Measurements from ENCODE around the gene LSP1. TPM values are rescaled to one million over a fixed set of nuclear protein-coding genes. Genes with fewer than 3 reads are reported as not detected.
A peak's percentile ranks its signal among the peaks of the same experiment; 100 is the strongest.

LSP1 gene
- total RNA-seq, 1 donor from 2014 or later, result 47.4 TPM

- DNase-seq (ENCODE audit: low spot score), result no peak
These were observed 35.9 kb downstream of the LSP1 start for GRCh38 chr11:1888811-1889210.

GRCh38 chr11:1889224-1889930 lies 36.5 kb downstream of the LSP1 start:
- peak; percentile 61 for DNase-seq (ENCODE audit: low spot score)

DNA sequence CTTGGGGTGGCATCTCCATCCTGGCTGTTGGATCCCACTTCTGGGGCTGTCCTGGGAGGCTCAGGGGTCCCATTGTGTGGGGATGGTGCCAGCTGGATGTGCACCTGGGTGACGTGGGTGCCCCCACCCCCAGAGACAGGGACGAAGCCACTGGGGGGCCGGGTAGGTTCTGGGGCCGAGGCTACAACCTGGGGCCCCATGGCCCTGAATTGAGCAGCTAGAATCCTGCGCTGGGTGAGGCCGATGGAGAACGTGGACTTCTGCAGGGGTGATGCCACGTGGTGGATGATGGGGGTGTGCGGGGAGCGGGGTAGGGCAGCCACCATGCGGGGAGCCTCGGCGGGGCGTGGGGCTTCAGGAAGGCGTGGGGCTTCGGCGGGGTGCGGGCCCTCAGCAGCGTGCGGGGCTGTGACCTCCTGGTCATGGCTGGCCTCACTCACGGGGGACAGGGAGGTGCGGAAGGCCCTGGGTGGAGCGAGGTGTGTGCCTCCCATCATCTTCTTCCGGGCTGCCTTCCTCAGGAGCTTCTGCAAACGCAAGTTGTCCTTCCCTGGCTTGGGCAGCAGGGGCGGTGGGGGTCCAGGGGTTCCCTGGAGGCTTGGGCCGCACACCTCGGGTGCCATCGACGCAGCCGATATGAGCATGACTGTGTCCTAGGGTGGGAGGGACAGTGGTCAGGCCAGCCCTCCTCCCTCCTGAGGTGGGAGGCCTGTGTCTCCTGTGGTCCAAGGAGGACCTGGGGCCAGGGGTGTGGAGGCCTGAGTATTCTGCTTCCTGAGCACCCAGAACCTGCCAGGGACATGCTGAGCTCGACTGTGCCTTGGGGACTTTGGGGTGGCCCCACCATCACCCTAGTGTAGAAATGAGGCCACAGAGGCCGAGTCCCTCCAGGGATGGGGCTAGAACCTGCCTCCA lies 37.3 kb downstream of the LSP1 start:
- peak; percentile 45 for DNase-seq (ENCODE audit: low spot score)

- no peak for DNase-seq (ENCODE audit: low spot score)
These were observed 38.3 kb downstream of the LSP1 start for GRCh38 chr11:1890856-1891830.

DNA sequence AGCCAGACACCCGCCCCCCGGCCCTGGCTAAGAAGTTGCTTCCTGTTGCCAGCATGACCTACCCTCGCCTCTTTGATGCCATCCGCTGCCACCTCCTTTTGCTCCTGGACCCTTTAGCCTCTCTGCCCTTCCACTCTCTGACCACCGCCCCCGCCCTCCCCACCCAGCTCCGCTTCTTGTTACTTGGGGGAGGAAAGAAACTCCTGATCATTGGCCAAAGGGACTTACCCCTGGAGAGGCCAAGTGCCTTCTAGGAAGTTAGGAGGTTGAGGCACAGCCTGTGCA lies 38.9 kb downstream of the LSP1 start, which contains the start of gene PRR33:
PRR33 (minus strand) TSS at position 65 of the 285 bp plus-strand sequence. CDS start 1,311 bp downstream, outside the sequence.
- no peak for DNase-seq (ENCODE audit: low spot score)

DNA sequence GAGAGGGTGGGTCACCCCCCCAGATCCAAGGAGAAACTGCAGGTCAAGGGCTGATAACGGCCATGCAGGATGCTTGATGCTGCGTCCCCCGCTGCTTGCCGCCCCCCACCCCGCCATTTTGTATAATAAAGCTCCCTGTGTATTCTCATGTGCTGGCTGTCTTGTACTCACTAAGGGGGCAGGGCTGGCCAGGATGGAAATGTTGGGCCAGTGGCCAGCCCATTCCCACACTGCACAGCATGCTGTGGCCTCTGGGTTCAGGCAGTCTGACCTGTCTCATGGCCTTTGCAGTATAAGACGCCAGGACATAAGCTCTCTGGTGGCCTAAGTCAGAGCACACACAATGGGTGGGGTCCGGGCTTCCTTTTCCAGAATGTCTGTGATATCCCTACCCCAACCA lies 39.2 kb downstream of the LSP1 start:
- DNase-seq (ENCODE audit: low spot score), result no peak

GRCh38 chr11:1892558-1892957 lies 39.7 kb downstream of the LSP1 start:
- DNase-seq (ENCODE audit: low spot score), result no peak

DNA sequence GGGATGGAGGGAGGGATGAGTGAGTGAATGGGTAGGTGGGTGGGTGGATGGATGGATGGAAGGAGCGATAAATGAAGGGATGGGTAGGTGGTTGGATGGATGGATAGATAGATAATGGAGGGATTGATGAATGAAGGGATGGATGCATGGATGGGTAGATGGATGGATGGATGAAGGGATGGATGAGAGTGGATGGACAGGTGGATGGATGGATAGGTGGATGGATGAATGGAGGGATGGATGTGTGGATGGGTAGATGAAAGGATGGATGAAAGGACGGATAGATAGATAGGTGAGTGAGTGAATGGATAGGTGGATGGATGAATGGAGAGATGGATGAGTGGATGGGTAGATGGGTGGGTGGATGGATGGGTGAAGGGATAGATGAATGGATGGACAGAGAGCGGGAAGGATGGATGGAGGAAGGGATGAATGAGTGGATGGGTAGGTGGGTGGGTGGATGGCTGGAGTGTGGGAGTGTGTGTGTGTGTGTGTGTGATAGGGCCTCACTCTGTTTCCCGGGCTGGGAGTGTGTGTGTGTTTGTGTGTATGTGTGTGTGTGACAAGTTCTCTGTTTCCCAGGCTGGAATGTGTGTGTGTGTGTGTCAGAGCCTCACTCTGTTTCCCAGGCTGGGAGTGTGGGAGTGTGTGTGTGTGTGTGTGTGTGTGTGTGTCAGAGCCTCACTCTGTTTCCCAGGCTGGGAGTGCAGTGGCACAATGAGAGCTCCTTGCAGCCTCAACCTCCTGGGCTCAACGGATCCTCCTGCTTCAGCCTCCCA lies 40.9 kb downstream of the LSP1 start:
- DNase-seq (ENCODE audit: low spot score), result no peak

DNA sequence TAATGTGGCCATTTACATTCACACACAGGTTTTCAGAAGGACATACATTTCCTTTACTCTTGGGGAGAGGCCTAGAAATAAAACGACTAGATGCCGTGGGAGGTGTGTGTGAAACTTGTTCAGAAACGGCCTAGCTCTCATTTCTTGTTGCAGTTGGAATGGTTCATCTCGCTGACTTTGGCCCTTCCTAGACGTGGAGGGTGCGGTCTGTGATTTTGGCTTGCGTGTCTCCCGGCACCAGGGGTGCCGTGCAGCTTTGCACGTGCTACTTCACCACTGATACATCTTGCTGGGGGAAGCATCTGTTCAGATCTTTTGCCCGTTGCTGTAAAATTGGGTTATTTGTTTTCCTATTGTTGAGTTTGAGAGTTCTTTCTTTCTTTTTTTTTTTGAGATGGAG lies 41.9 kb downstream of the LSP1 start:
- DNase-seq (ENCODE audit: low spot score), result no peak

GRCh38 chr11:1896468-1896867 lies 43.6 kb downstream of the LSP1 start:
- no peak for DNase-seq (ENCODE audit: low spot score)

GRCh38 chr11:1896923-1897322 lies 44.0 kb downstream of the LSP1 start:
- DNase-seq (ENCODE audit: low spot score), result no peak

- DNase-seq (ENCODE audit: low spot score), result no peak
These were observed 46.2 kb downstream of the LSP1 start for GRCh38 chr11:1899090-1899489.

DNA sequence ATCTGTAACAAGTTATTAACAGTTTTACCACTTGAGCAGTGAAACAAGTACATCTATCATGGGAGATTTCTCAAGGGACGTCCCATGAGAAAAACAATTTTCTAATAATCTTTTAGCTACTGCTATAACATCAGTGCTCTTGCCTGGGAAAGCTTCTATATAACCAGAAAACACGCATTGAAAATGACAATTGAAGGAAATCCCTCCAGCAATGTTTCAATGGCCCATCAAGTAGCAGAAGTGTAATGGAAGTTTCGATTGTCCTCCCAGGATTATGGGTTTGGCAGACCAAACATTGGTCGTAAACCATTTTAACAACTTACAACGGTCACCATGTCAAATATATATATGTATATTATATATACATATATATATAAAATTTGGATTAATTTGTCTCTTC lies 46.8 kb downstream of the LSP1 start:
- DNase-seq (ENCODE audit: low spot score), result no peak

- DNase-seq (ENCODE audit: low spot score), result no peak
These were observed 53.3 kb downstream of the LSP1 start for GRCh38 chr11:1906181-1906580.

DNA sequence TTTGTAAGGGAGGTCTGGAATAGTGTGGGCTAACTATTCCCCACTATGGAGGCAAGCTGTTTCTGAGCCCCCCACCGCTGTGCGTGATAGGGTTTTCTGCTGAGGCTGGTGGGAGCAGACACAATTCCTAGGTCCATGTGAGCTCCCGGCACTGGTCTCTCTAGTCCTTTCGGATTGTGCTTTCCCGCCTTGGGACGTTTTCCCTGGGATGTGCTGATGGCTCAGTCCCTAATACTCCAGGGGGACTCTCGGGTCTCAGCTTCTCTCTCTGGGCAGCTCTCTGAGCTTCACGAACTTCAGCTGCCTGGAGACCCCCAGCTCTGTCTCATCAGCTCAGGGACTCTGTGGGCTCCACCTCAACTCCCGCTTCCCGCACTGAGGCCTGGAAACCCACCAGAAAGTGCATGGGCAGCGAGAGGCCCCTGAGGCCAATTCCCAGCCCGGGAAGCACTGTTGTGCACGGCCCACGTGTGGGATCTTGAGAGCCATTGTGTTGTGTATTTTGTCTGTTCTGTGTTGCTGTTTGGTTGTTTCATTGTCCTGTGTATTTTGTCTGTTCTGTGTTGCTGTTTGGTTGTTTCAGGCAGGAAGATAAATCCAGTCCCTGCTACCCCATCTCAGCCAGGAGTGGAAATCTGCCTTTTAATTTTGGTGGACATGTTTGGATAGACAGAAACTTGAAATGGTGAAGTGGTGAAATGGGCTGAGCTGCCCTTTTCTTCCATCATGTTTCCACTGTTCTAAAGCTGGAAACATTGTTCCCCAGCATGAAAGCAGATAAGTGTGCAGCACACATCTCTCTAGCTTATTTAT lies 53.9 kb downstream of the LSP1 start:
- DNase-seq (ENCODE audit: low spot score), result no peak

DNA sequence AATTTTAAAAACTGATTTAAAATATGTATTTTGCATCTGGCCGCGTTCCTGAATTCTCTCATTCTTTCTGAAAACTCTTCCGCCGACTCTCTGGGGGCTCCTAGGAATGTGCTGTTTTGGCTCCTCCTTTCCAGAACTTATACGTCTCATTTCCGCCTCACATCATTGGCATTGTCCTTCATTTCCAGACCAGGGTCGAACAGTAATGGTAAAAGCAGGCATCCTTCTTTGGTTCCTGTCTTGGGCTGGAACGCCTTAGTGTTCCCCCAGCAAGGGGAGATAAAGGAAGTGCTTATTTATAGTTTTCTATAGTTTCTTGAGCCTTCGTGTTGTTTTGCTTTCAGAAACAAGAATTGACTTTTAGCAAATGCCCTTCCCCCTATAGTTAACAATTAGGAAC lies 55.7 kb downstream of the LSP1 start:
- DNase-seq (ENCODE audit: low spot score), result no peak

DNA sequence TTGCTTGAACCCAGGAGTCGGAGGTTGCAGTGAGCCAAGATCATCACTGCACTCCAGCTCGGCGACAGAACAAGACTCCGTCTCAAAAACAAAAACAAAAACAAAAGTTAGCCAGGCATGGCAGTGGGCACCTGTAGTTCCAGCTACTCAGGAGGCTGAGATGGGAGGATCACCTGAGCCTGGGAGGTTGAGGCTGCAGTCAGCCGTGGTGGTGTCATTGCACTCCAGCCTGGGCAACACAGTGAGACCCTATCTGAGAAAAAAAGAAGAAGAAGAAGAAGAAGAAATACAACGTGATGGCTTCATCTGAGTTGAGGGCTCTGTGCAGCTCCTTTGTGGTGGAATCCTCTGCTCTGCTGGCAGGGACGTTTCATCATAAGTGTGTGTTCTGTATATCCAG lies 56.6 kb downstream of the LSP1 start:
- no peak for DNase-seq (ENCODE audit: low spot score)

DNA sequence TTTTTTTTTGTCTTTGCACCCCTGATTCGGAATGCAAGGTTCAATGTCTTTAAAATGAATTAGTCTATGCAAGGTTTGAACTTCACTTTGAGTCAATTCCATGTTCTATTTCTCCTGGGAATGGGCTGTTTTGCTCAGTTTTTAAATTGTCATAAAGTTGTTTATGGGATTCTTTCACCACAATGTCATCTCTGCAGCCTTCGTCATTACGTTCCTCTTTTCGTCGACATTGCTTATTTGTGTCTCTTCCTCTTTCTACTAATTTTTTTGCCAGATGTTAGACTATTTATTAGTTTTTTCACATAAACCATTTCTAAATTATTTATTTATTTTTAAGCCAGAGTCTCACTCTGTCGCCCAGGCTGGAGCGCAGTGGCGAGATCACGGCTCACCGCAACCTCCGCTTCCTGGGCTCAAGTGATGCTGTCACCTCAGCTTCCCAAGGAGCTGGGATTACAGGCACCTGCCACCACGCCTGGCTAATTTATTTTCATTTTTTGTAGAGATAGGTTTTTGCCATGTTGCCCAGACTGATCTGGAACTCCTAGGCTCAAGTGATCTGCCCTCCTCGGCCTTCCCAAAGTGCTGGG lies 59.5 kb downstream of the LSP1 start:
- DNase-seq (ENCODE audit: low spot score), result no peak

GRCh38 chr11:1913271-1914060 lies 60.6 kb downstream of the LSP1 start:
- DNase-seq (ENCODE audit: low spot score), result no peak

Data from ureter (tissue), 1 donor.